Astrocyte (in vitro differentiated cells and primary cell): ENCODE measurements around the gene STARD6. TPM values are rescaled to one million over a fixed set of nuclear protein-coding genes. Genes with fewer than 3 reads are reported as not detected.

ENCODE experiments used
- DNase-seq: peaks from one replicate; pipeline ENCODE4 v3.0.0-alpha.2; 2010; ENCODE audit warnings: low read depth
- FAIRE-seq: peaks from 2 replicates; lab custom pipeline; 2011; peaks lifted over from hg19 to GRCh38; lab: Jason Lieb, UNC
- H2AFZ ChIP-seq: 2 replicates; pipeline ENCODE4 v1.6.0; 2012; ENCODE audit warnings: low read depth, low read length, inconsistent platforms
- H3K27ac ChIP-seq: 2 replicates; pipeline ENCODE4 v1.5.1; 2011; ENCODE audit warnings: low read depth, low read length, inconsistent platforms
- H3K27me3 ChIP-seq: 2 replicates; pipeline ENCODE4 v1.6.0; 2011; ENCODE audit warnings: low read length, inconsistent platforms; ENCODE audit not compliant: insufficient read depth
- H3K36me3 ChIP-seq: 2 replicates; pipeline ENCODE4 v1.5.1; 2011; ENCODE audit warnings: low read length, inconsistent platforms; ENCODE audit not compliant: insufficient read depth
- H3K4me1 ChIP-seq: 2 replicates; pipeline ENCODE4 v1.5.1; 2011; ENCODE audit warnings: low read length, inconsistent platforms; ENCODE audit not compliant: insufficient read depth
- H3K4me2 ChIP-seq: 2 replicates; pipeline ENCODE4 v1.6.0; 2012; ENCODE audit warnings: low read length, inconsistent platforms
- H3K4me3 ChIP-seq: 2 replicates; pipeline ENCODE4 v1.5.1; 2011; ENCODE audit warnings: low read depth, mild to moderate bottlenecking, low read length, inconsistent platforms; ENCODE audit not compliant: insufficient read depth
- H3K79me2 ChIP-seq: 2 replicates; pipeline ENCODE4 v1.6.0; 2012; ENCODE audit warnings: mild to moderate bottlenecking, low read length, inconsistent platforms; ENCODE audit not compliant: insufficient read depth
- H3K9ac ChIP-seq: 2 replicates; pipeline ENCODE4 v1.6.0; 2012; ENCODE audit warnings: mild to moderate bottlenecking, low read length, inconsistent platforms
- H3K9me3 ChIP-seq: 2 replicates; pipeline ENCODE4 v1.5.1; 2012; ENCODE audit warnings: low read depth, mild to moderate bottlenecking, low read length, inconsistent platforms; ENCODE audit not compliant: insufficient read depth
- H4K20me1 ChIP-seq: 2 replicates; pipeline ENCODE4 v1.6.0; 2012; ENCODE audit warnings: low read length, inconsistent platforms; ENCODE audit not compliant: insufficient read depth
- H3K27ac Mint-ChIP-seq: one replicate; pipeline ENCODE4 v1.8.0; 2021; ENCODE audit warnings: mild to moderate bottlenecking, mixed read lengths; ENCODE audit not compliant: unreplicated experiment
- H3K27me3 Mint-ChIP-seq: one replicate; pipeline ENCODE4 v1.8.0; 2021; ENCODE audit warnings: low read depth, mixed read lengths; ENCODE audit not compliant: unreplicated experiment
- H3K36me3 Mint-ChIP-seq: one replicate; pipeline ENCODE4 v1.8.0; 2021; ENCODE audit warnings: low read depth, mixed read lengths; ENCODE audit not compliant: unreplicated experiment
- H3K4me1 Mint-ChIP-seq: one replicate; pipeline ENCODE4 v1.8.0; 2021; ENCODE audit warnings: low read depth, mixed read lengths; ENCODE audit not compliant: unreplicated experiment
- H3K4me3 Mint-ChIP-seq: one replicate; pipeline ENCODE4 v1.8.0; 2021; ENCODE audit warnings: mild to moderate bottlenecking, moderate library complexity, mixed read lengths; ENCODE audit not compliant: unreplicated experiment
- H3K9me3 Mint-ChIP-seq: one replicate; pipeline ENCODE4 v1.8.0; 2021; ENCODE audit warnings: mild to moderate bottlenecking, mixed read lengths; ENCODE audit not compliant: unreplicated experiment
- EZH2 ChIP-seq: IDR thresholded peaks from 2 replicates; pipeline ENCODE4 v1.6.1; 2012; ENCODE audit warnings: mild to moderate bottlenecking, low read length, inconsistent platforms; ENCODE audit not compliant: insufficient read depth
- total RNA-seq: library from RNA; stranded (reverse); gene quantifications from 2 replicates; pipeline ENCODE4 v1.2.1, GENCODE V29; 2021
- TF ChIP-seq, protein P1 (sequence below): IDR thresholded peaks from 2 replicates; pipeline ENCODE4 v1.5.1; 2011; ENCODE audit warnings: low read depth, mild to moderate bottlenecking, inconsistent platforms, low read length, moderate library complexity; ENCODE audit not compliant: insufficient read depth

The STARD6 gene
- total RNA-seq, 1 donor from 2014 or later = not detected

DNA sequence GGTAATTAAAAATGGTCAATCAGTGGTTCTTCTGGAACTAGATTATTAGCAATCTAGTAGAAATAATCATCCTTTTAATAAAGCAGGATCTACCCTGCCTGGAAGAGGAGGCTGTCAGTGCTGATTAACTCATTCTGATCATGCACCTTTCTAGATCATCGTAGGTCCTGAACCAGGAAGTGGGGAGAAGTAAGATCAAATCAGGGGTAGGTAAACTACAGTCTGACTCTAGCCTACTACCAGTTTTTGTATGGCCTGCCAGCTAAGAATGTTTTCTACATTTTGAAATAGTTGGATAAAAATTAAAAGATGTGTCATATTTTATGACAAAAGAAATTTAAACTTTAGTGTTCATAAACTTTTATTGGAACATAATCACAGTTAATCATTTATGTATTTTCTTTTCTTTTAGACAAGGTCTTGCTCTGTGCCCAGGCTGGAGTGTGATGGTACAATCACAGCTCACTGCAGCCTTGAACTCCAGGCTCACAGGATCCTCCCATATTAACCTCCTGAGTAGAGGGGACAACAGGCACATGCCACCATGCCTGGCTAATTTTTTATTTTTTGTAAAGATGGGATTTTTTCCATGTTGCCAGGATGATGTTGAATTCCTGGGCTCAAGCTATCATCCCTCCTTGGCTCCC, 36.1 kb upstream of the STARD6 start:
- no peak for DNase-seq
- Mint-ChIP-seq H3K9me3 (no peaks in the 10 kb centered on the region), H3K4me1 (peaks cover 6% of the 10 kb centered on the region), H3K27me3 (no peaks in the 10 kb centered on the region), H3K4me3 (no peak overlapping the region), H3K36me3 (no peaks in the 10 kb centered on the region), H3K27ac (no peak overlapping the region)
- no peak overlapping the region for H3K9ac ChIP-seq
- no peak overlapping the region for H3K4me2 ChIP-seq
- H4K20me1 ChIP-seq = no peaks in the 10 kb centered on the region
- H3K27me3 ChIP-seq = no peaks in the 10 kb centered on the region
- H3K9me3 ChIP-seq = no peaks in the 10 kb centered on the region
- H3K79me2 ChIP-seq = no peaks in the 10 kb centered on the region
- no peak overlapping the region for H2AFZ ChIP-seq
- no peak for FAIRE-seq
- H3K4me3 ChIP-seq = no peak overlapping the region
- TF ChIP-seq, protein P1, sequence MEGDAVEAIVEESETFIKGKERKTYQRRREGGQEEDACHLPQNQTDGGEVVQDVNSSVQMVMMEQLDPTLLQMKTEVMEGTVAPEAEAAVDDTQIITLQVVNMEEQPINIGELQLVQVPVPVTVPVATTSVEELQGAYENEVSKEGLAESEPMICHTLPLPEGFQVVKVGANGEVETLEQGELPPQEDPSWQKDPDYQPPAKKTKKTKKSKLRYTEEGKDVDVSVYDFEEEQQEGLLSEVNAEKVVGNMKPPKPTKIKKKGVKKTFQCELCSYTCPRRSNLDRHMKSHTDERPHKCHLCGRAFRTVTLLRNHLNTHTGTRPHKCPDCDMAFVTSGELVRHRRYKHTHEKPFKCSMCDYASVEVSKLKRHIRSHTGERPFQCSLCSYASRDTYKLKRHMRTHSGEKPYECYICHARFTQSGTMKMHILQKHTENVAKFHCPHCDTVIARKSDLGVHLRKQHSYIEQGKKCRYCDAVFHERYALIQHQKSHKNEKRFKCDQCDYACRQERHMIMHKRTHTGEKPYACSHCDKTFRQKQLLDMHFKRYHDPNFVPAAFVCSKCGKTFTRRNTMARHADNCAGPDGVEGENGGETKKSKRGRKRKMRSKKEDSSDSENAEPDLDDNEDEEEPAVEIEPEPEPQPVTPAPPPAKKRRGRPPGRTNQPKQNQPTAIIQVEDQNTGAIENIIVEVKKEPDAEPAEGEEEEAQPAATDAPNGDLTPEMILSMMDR = no peak
- no peak for TF ChIP-seq EZH2
- H3K27ac ChIP-seq = no peak overlapping the region
- H3K4me1 ChIP-seq = peaks cover 8% of the 10 kb centered on the region
- H3K36me3 ChIP-seq = no peaks in the 10 kb centered on the region

DNA sequence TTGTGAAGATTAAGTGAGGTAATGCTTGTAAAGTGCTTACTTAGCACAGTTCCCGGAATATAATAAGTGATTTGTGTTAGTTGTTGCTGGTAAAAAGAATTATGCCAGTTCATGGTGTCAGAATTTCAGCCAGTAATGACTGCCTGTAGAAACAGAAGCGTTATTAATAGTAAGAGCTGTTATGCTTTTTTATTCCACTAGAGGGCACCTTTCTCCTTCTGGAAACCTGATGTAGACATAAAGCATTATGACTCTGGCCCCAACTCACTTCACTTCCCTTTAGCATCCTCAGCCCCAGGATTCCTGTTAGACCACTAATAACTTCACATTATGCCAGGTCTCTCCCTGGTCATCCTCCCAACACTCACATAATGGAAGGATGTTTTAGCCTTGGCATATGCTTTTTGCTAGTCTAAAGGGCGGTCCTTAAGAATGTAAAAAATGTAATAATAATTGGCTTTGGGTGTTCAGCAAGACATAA, 34.9 kb upstream of the STARD6 start:
- no peaks in the 10 kb centered on the region for H3K79me2 ChIP-seq
- Mint-ChIP-seq H3K4me1 (peaks cover 12% of the 10 kb centered on the region), H3K36me3 (no peaks in the 10 kb centered on the region), H3K4me3 (no peak overlapping the region), H3K27me3 (no peaks in the 10 kb centered on the region), H3K27ac (no peak overlapping the region), H3K9me3 (peaks cover 5% of the 10 kb centered on the region)
- no peaks in the 10 kb centered on the region for H3K27me3 ChIP-seq
- no peak overlapping the region for H3K4me3 ChIP-seq
- H3K9ac ChIP-seq = no peak overlapping the region
- no peaks in the 10 kb centered on the region for H3K9me3 ChIP-seq
- no peak overlapping the region for H2AFZ ChIP-seq
- TF ChIP-seq, protein P1 = peak; percentile 84
- no peak for TF ChIP-seq EZH2
- FAIRE-seq (peak; percentile 86), DNase-seq (peak; percentile 29)
- no peaks in the 10 kb centered on the region for H4K20me1 ChIP-seq
- H3K36me3 ChIP-seq = no peaks in the 10 kb centered on the region
- no peak overlapping the region for H3K4me2 ChIP-seq
- no peak overlapping the region for H3K27ac ChIP-seq
- H3K4me1 ChIP-seq = peaks cover 20% of the 10 kb centered on the region

DNA sequence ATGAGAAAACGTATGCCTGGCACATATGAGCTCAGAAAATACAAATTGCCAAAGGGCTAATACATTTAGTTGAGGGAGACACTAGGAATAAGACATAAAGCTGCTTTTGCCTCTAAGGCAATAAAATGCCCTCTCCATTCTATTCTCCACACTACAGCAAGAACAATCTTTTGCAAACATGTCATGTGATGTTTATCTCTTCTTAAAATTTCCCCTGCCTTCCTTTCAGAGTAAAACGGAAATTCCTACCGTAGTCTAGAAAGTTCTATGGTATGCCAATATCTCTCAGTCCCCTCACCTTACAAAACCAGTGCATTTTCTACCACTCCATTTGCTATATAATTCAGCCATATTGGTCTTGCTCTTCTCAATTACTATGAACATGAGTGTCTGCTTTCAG, 33.2 kb upstream of the STARD6 start:
- Histone ChIP-seq H3K27me3 (no peaks in the 10 kb centered on the region), H3K4me1 (peaks cover 23% of the 10 kb centered on the region), H3K4me2 (no peak overlapping the region), H3K27ac (no peak overlapping the region), H3K9me3 (no peaks in the 10 kb centered on the region), H3K9ac (no peak overlapping the region), H3K4me3 (no peak overlapping the region), H2AFZ (no peak overlapping the region), H4K20me1 (no peaks in the 10 kb centered on the region), H3K79me2 (no peaks in the 10 kb centered on the region), H3K36me3 (no peaks in the 10 kb centered on the region)
- H3K27me3 Mint-ChIP-seq = no peaks in the 10 kb centered on the region
- H3K27ac Mint-ChIP-seq = no peak overlapping the region
- TF ChIP-seq, protein P1 = no peak
- no peak for TF ChIP-seq EZH2
- DNase-seq (no peak), FAIRE-seq (no peak)
- peaks cover 5% of the 10 kb centered on the region for H3K9me3 Mint-ChIP-seq
- H3K4me1 Mint-ChIP-seq = peaks cover 12% of the 10 kb centered on the region
- H3K4me3 Mint-ChIP-seq = no peak overlapping the region
- H3K36me3 Mint-ChIP-seq = no peaks in the 10 kb centered on the region
